HepG2 (cell line): ENCODE results near the gene EMP2. TPM values are rescaled to one million over a fixed set of nuclear protein-coding genes. Genes with fewer than 3 reads are reported as not detected.

ENCODE experiments used
- ARID5B ChIP-seq: IDR thresholded peaks from 2 replicates; pipeline ENCODE4 v1.4.0; 2020; ENCODE audit warnings: mild to moderate bottlenecking, missing genetic modification reagents
- ETV6 ChIP-seq: sonication (generic); formaldehyde crosslinking; conservative IDR thresholded peaks from 2 replicates; pipeline ENCODE4 v1.4.0; 2020; ENCODE audit warnings: missing genetic modification reagents
- FUBP1 ChIP-seq: sonication (generic); formaldehyde crosslinking; IDR thresholded peaks from 2 replicates; pipeline ENCODE4 v1.5.1; 2020; ENCODE audit warnings: missing genetic modification reagents, mild to moderate bottlenecking, borderline replicate concordance
- IKZF4 ChIP-seq: sonication (generic); formaldehyde crosslinking; IDR thresholded peaks from 2 replicates; pipeline ENCODE4 v1.5.1; 2020; ENCODE audit warnings: borderline replicate concordance, mild to moderate bottlenecking, low read depth, missing genetic modification reagents; ENCODE audit errors: not compliant biosample characterization
- KAT8 ChIP-seq: IDR thresholded peaks from 2 replicates; pipeline ENCODE4 v1.6.1; 2016; ENCODE audit warnings: missing genetic modification reagents, missing compliant biosample characterization
- KDM5B ChIP-seq: sonication (generic); formaldehyde crosslinking; IDR thresholded peaks from 2 replicates; pipeline ENCODE4 v1.4.0; 2020; ENCODE audit warnings: missing genetic modification reagents, mild to moderate bottlenecking, borderline replicate concordance
- KLF11 ChIP-seq: IDR thresholded peaks from 2 replicates; pipeline ENCODE4 v1.6.1; 2016; ENCODE audit warnings: missing compliant biosample characterization
- NBN ChIP-seq: fragments of 450-650 bp; conservative IDR thresholded peaks from 2 replicates; pipeline ENCODE4 v1.6.1; 2017
- ONECUT2 ChIP-seq: sonication (generic); formaldehyde crosslinking; IDR thresholded peaks from 2 replicates; pipeline ENCODE4 v1.4.0; 2020; ENCODE audit warnings: missing genetic modification reagents
- SKI ChIP-seq: fragments of 450-650 bp; IDR thresholded peaks from one replicate; pipeline ENCODE4 v1.6.1; 2018; ENCODE audit warnings: mild to moderate bottlenecking; ENCODE audit not compliant: partially characterized antibody
- ZNF124 ChIP-seq: sonication (generic); formaldehyde crosslinking; IDR thresholded peaks from 2 replicates; pipeline ENCODE4 v1.4.0; 2020; ENCODE audit warnings: missing genetic modification reagents
- ZNF276 ChIP-seq: sonication (generic); formaldehyde crosslinking; IDR thresholded peaks from 2 replicates; pipeline ENCODE4 v1.4.0; 2020; ENCODE audit warnings: mild to moderate bottlenecking, low read depth, missing genetic modification reagents
- ZNF576 ChIP-seq: sonication (generic); formaldehyde crosslinking; IDR thresholded peaks from 2 replicates; pipeline ENCODE4 v1.4.0; 2020; ENCODE audit warnings: mild to moderate bottlenecking, missing genetic modification reagents
- ZNF607 ChIP-seq: sonication (generic); formaldehyde crosslinking; IDR thresholded peaks from 2 replicates; pipeline ENCODE4 v1.5.1; 2020; ENCODE audit warnings: missing genetic modification reagents, mild to moderate bottlenecking, borderline replicate concordance
- ZSCAN30 ChIP-seq: sonication (generic); formaldehyde crosslinking; IDR thresholded peaks from 2 replicates; pipeline ENCODE4 v1.5.0; 2020; ENCODE audit warnings: mild to moderate bottlenecking, missing genetic modification reagents
- polyA plus RNA-seq, 8 experiments: library from polyadenylated mRNA; depleted of rRNA in 3 of 8; stranded (reverse) in 7 of 8; unstranded in 1 of 8; fragments of >200 nt; fragmentation: Illumina TruSeq in 4 of 8; extraction: Trizol in 4 of 8; gene quantifications; 2 replicates each; pipeline versions ENCODE4 v1.2.1 to v1.2.3, GENCODE V29; 2011 to 2016; ENCODE audit warnings: low read depth in 4 of 8, missing spikeins in 1 of 8, mixed read lengths in 1 of 8; ENCODE audit not compliant: insufficient read depth in 1 of 8
- total RNA-seq, 5 experiments: library from RNA; depleted of rRNA; stranded (reverse); fragments of >200 nt; fragmentation: Illumina TruSeq; extraction: Trizol; gene quantifications; 2 replicates each; pipeline ENCODE4 v1.2.3, GENCODE V29; 2016; ENCODE audit warnings: low read depth in 1 of 5
- TF ChIP-seq, protein P1 (sequence below): sonication (generic); formaldehyde crosslinking; IDR thresholded peaks from 2 replicates; pipeline ENCODE4 v1.8.0; 2022; ENCODE audit warnings: low read depth, missing genetic modification reagents
- TF ChIP-seq, protein P2 (sequence below): sonication (generic); formaldehyde crosslinking; IDR thresholded peaks from 2 replicates; pipeline ENCODE4 v1.4.0; 2020; ENCODE audit warnings: missing genetic modification reagents

Gene EMP2
- total and polyA plus RNA-seq, 2 of the 13 experiments (the other 11 are each of a cell fraction or from before 2014, with no cell fraction given), result 24.6 to 91.2 TPM

DNA sequence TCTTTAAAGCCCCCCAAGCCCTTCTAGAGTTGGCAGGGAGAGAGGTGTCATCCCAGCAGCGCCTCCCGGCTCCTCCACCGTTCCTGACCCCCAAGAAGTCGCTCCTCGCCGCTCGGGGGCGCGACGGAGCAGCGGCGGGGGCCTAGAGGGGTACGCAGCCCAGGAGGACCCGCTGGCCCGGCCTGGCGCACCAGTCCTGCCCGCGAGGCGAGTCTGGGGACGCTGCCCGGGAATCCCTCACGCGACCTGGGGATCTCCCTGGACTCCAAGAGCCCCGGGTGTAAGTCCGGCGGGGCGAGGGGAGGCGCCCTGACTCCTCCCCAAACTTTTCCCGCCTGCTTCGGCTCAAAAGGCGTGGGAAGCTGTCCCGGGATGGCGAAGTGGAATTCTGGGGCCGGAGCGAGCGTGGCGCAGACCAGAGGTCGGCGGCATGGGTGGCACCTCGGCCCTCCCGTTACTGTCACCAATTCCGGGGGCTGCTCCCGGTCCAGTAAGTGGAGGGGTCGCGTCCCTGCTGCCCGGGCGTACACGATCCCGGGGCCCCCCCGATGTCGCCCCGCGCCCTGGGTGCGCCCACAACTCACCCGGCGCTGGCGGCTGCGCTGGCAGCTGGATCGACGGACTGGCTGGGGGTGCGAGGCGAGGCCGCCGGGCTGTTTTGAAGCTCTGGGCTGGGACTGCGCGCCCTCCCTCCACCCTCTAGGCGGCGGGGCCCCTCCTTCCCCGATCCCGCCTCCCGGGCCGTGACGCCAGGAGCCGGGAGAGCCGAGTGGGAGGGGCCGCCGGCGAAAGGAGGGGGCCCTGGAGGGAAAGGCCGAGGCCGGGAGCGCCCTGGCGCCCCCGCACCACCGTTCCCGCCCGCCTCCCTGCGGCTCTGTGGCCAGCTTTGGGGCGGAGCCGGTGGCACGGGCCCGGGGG is at the start of gene EMP2 (continued):
- TF ChIP-seq ARID5B (CRISPR knock-in tag), result peak; percentile 76
- no peak for TF ChIP-seq ONECUT2 (CRISPR knock-in tag)
- TF ChIP-seq SKI, result peak; percentile 28
- peak; percentile 27 for TF ChIP-seq ETV6 (CRISPR knock-in tag)
- TF ChIP-seq, protein P1, sequence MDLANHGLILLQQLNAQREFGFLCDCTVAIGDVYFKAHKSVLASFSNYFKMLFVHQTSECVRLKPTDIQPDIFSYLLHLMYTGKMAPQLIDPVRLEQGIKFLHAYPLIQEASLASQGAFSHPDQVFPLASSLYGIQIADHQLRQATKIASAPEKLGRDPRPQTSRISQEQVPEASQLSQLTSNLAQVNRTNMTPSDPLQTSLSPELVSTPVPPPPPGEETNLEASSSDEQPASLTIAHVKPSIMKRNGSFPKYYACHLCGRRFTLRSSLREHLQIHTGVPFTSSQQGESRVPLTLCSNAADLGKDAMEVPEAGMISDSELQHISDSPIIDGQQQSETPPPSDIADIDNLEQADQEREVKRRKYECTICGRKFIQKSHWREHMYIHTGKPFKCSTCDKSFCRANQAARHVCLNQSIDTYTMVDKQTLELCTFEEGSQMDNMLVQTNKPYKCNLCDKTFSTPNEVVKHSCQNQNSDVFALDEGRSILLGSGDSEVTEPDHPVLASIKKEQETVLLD (CRISPR knock-in tag), result peak; percentile 72
- TF ChIP-seq, protein P2, sequence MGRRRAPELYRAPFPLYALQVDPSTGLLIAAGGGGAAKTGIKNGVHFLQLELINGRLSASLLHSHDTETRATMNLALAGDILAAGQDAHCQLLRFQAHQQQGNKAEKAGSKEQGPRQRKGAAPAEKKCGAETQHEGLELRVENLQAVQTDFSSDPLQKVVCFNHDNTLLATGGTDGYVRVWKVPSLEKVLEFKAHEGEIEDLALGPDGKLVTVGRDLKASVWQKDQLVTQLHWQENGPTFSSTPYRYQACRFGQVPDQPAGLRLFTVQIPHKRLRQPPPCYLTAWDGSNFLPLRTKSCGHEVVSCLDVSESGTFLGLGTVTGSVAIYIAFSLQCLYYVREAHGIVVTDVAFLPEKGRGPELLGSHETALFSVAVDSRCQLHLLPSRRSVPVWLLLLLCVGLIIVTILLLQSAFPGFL (CRISPR knock-in tag), result no peak
- TF ChIP-seq ZNF276 (CRISPR knock-in tag), result peak; percentile 83; the same call in 1 of the 2 replicates
- TF ChIP-seq ZNF124 (CRISPR knock-in tag), result peak; percentile 42; the same call in 1 of the 2 replicates
- no peak for TF ChIP-seq NBN
- TF ChIP-seq ZSCAN30 (CRISPR knock-in tag), result peak; percentile 20; the same call in 1 of the 2 replicates
- TF ChIP-seq KLF11 (CRISPR knock-in tag), result no peak; the same call in 1 of the 2 replicates
- peak; percentile 49 for TF ChIP-seq ZNF607
- no peak for TF ChIP-seq FUBP1 (CRISPR knock-in tag)
- peak; percentile 68 for TF ChIP-seq KAT8
- peak; percentile 94; the same call in 1 of the 2 replicates for TF ChIP-seq ZNF576 (CRISPR knock-in tag)
- peak; percentile 53 for TF ChIP-seq IKZF4 (CRISPR knock-in tag)
- peak; percentile 96; the same call in 1 of the 2 replicates for TF ChIP-seq KDM5B (CRISPR knock-in tag)
